PC-9 (cell line): ENCODE data around the gene MMD2. TPM values are rescaled to one million over a fixed set of nuclear protein-coding genes. Genes with fewer than 3 reads are reported as not detected.
A peak's percentile ranks its signal among the peaks of the same experiment; 100 is the strongest.
"Not testable (repeated sequence)": the region's sequence is repeated elsewhere in the genome, so short reads cannot be mapped to it uniquely, and the experiment has no call there.

Source experiments
- BruUV-seq: library from RNA; stranded (reverse); fragments of 400-500 nt; replicated peaks from 2 replicates; lab custom pipeline; 2021; lab: Mats Ljungman, UMichigan
- CTCF ChIA-PET: fragments of 300-600 bp; sonication (Branson Sonifier 250); formaldehyde crosslinking; loops from one replicate; lab custom pipeline; 2022; ENCODE audit warnings: antibody characterized with exemption; lab: Charles Lee
- POLR2A ChIA-PET: fragments of 300-600 bp; sonication (Branson Sonifier 250); formaldehyde crosslinking; loops from one replicate; lab custom pipeline; 2022; ENCODE audit warnings: antibody characterized with exemption; ENCODE audit not compliant: unreplicated experiment; lab: Charles Lee
- DNase-seq, 2 experiments: peaks; one replicate each; pipeline versions ENCODE4 v3.0.0 to v3.0.0-alpha.2; 2015 to 2022; ENCODE audit warnings: mixed read lengths in 1 of 2
- H2AFZ ChIP-seq: fragments of 200-600 bp; sonication (generic); 2 replicates; pipeline ENCODE4 v1.8.1; 2017; ENCODE audit warnings: antibody characterized with exemption
- H3F3A ChIP-seq: fragments of 200-600 bp; sonication (generic); 2 replicates; pipeline ENCODE4 v1.8.1; 2017; ENCODE audit warnings: antibody characterized with exemption, mild to moderate bottlenecking, low read depth; ENCODE audit not compliant: insufficient read depth
- H3K27ac ChIP-seq: fragments of 200-600 bp; sonication (generic); 2 replicates; pipeline ENCODE4 v1.6.1; 2016; ENCODE audit warnings: mixed run types
- H3K27me3 ChIP-seq: fragments of 200-600 bp; sonication (generic); 2 replicates; pipeline ENCODE4 v1.6.1; 2016; ENCODE audit warnings: low read depth, mixed run types; ENCODE audit not compliant: insufficient read depth
- H3K36me3 ChIP-seq: fragments of 200-600 bp; sonication (generic); 2 replicates; pipeline ENCODE4 v1.6.1; 2016; ENCODE audit warnings: low read depth, mixed run types
- H3K4me1 ChIP-seq: fragments of 200-600 bp; sonication (generic); replicated peaks from 2 replicates; pipeline ENCODE4 v1.6.1; 2016; ENCODE audit warnings: mixed run types; ENCODE audit not compliant: insufficient read depth
- H3K4me2 ChIP-seq: fragments of 200-600 bp; sonication (generic); 2 replicates; pipeline ENCODE4 v1.6.1; 2017; ENCODE audit warnings: mixed run types
- H3K4me3 ChIP-seq: fragments of 200-600 bp; sonication (generic); 2 replicates; pipeline ENCODE4 v1.6.1; 2016; ENCODE audit warnings: mixed run types
- H3K79me2 ChIP-seq: fragments of 200-600 bp; sonication (generic); 2 replicates; pipeline ENCODE4 v1.6.1; 2017; ENCODE audit warnings: low read depth, mixed run types
- H3K9me2 ChIP-seq: fragments of 200-600 bp; sonication (generic); 2 replicates; pipeline ENCODE4 v1.8.1; 2017; ENCODE audit warnings: mild to moderate bottlenecking; ENCODE audit not compliant: insufficient read depth
- H3K9me3 ChIP-seq: fragments of 200-600 bp; sonication (generic); 2 replicates; pipeline ENCODE4 v1.8.1; 2016; ENCODE audit warnings: low read depth; ENCODE audit not compliant: insufficient read depth
- H4K20me1 ChIP-seq: fragments of 200-600 bp; sonication (generic); 2 replicates; pipeline ENCODE4 v1.8.1; 2017; ENCODE audit not compliant: insufficient read depth
- CTCF ChIP-seq: fragments of 200-600 bp; sonication (generic); conservative IDR thresholded peaks from 2 replicates; pipeline ENCODE4 v1.6.1; 2017; ENCODE audit warnings: mixed run types, antibody characterized with exemption, mild to moderate bottlenecking, moderate library complexity
- EZH2 ChIP-seq: fragments of 200-600 bp; sonication (generic); IDR thresholded peaks from 2 replicates; pipeline ENCODE4 v1.8.0; 2017; ENCODE audit warnings: antibody characterized with exemption, low read depth
- intact Hi-C: fragments of 100-400 bp; cut with micrococcal nuclease; formaldehyde crosslinking; loops from one replicate; pipeline ENCODE4 v1.10.0; 2022; ENCODE audit not compliant: unreplicated experiment
- total RNA-seq: library from RNA; stranded (reverse); gene quantifications from 2 replicates; pipeline ENCODE4 v1.2.3, GENCODE V29; 2021

MMD2 gene
- total RNA-seq, 1 experiment from 2014 or later: not detected

DNA sequence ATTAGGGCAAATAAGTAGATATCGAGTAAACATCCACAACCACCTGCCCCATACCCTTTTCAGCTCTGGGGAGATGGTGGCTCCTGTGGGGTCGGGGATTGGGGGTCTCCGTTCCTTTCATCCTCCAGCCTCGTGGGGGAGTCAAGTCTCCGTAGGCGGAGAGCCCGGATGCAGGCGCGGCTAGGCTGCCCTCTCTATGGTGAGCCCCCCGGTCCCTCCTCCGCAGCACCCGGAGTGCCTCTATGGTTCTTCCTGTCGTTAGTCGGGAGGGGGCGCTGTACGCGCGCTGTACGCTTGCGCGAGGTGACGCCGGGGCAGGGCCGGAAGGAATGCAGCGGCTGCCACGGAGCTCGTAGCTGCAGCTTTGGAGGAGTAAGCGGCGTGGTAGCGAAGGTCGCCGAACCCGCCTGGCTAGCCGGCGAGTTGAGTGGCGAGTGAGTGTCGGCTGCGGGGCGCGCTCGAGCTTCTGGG is 14.8 kb upstream of the MMD2 start:
- no peaks in the 10 kb centered on the region for H3K9me3 ChIP-seq
- H3K27ac ChIP-seq: peak overlapping the region; percentile 31; the same call in 1 of the 2 replicates
- 0 out of 2 replicates have a peak, but pooled peaks cover 5% of the 10 kb centered on the region for H3K36me3 ChIP-seq
- POLR2A ChIA-PET: interaction anchor here (0.5 to 0.7 kb wide), 3 partner anchors 96 to 674 kb away, joined by 4 to 13 read pairs (median 6); no protein-coding TSS in a partner anchor
- no peaks in the 10 kb centered on the region for H3K9me2 ChIP-seq
- TF ChIP-seq CTCF (peak; percentile 94), EZH2 (no peak)
- intact Hi-C loops: loop anchor here (10.0 kb wide), 1 partner anchor 201 kb away; no protein-coding TSS in a partner anchor
- peaks cover 11% of the 10 kb centered on the region for H3K79me2 ChIP-seq
- no TSS peak for BruUV-seq
- CTCF ChIA-PET: interaction anchor here (0.6 to 1.3 kb wide), 6 partner anchors 9 to 593 kb away, joined by 3 to 11 read pairs (median 5); no protein-coding TSS in a partner anchor
- H2AFZ ChIP-seq: peak overlapping the region; percentile 75
- peak overlapping the region; percentile 96 for H3K4me3 ChIP-seq
- peak; percentile 86 to 96 for DNase-seq
- H3K4me1 ChIP-seq: peaks cover 5% of the 10 kb centered on the region; the same call in 1 of the 2 replicates
- H4K20me1 ChIP-seq: peaks cover 2% of the 10 kb centered on the region; the same call in 1 of the 2 replicates
- no peaks in the 10 kb centered on the region for H3F3A ChIP-seq
- 0 out of 2 replicates have a peak, but pooled peaks cover 3% of the 10 kb centered on the region for H3K27me3 ChIP-seq
- H3K4me2 ChIP-seq: peak overlapping the region; percentile 92

- not testable (repeated sequence) for H3K4me3 ChIP-seq, H3K36me3 ChIP-seq, H2AFZ ChIP-seq, BruUV-seq, H3K9me2 ChIP-seq, H3K9me3 ChIP-seq, H3K4me2 ChIP-seq, H3K27me3 ChIP-seq, H3K4me1 ChIP-seq, H4K20me1 ChIP-seq, H3K27ac ChIP-seq, DNase-seq, H3F3A ChIP-seq
- CTCF ChIA-PET: interaction anchor here (0.7 kb wide), 1 partner anchor 1049 kb away, joined by 12 read pairs; no protein-coding TSS in a partner anchor
- intact Hi-C loops: loop anchor here (10.0 kb wide), 1 partner anchor 202 kb away; no protein-coding TSS in a partner anchor
- peaks cover 11% of the 10 kb centered on the region for H3K79me2 ChIP-seq
- POLR2A ChIA-PET: interaction anchor here (0.7 kb wide), 1 partner anchor 178 kb away, joined by 4 read pairs; no protein-coding TSS in a partner anchor
These were observed 13.5 kb upstream of the MMD2 start for GRCh38 chr7:4972446-4972845.

GRCh38 chr7:4965295-4966022 is 6.5 kb upstream of the MMD2 start:
- ChIA-PET POLR2A (no interaction called here), CTCF (no interaction called here)
- Histone ChIP-seq H3F3A (no peaks in the 10 kb centered on the region), H3K27ac (no peak overlapping the region), H3K4me2 (no peak overlapping the region), H3K36me3 (no peaks in the 10 kb centered on the region), H3K27me3 (peaks cover 63% of the 10 kb centered on the region), H3K79me2 (no peaks in the 10 kb centered on the region), H4K20me1 (no peaks in the 10 kb centered on the region), H3K9me3 (no peaks in the 10 kb centered on the region), H3K4me1 (no peaks in the 10 kb centered on the region), H3K9me2 (no peaks in the 10 kb centered on the region), H3K4me3 (no peak overlapping the region), H2AFZ (no peak overlapping the region)
- BruUV-seq: no TSS peak
- no peak for DNase-seq
- intact Hi-C loops: no loop called here
- TF ChIP-seq CTCF (no peak), EZH2 (no peak)
